A549 (cell line): ENCODE measurements around the gene HUNK. TPM values are rescaled to one million over a fixed set of nuclear protein-coding genes. Genes with fewer than 3 reads are reported as not detected.
"Not testable (repeated sequence)": the region's sequence is repeated elsewhere in the genome, so short reads cannot be mapped to it uniquely, and the experiment has no call there.

Source experiments
- ATAC-seq, 2 experiments: fragments of 200-7000 bp in 1 of 2; fragments of >200 bp in 1 of 2; cut with Nextera tagmentation in 1 of 2; cut with Tn5 transposase in 1 of 2; 3 replicates each; pipeline versions ENCODE4 v1.8.0 to v1.9.1; 2018 to 2020; ENCODE audit warnings: mild to moderate bottlenecking in 1 of 2, moderate library complexity in 1 of 2
- CTCF ChIA-PET: fragments of 300-600 bp; sonication (Branson Sonifier 250); formaldehyde crosslinking; extraction: SDS; loops from one replicate; lab custom pipeline; 2021; ENCODE audit warnings: antibody characterized with exemption, inconsistent platforms; lab: Yijun Ruan, JAX
- POLR2A ChIA-PET: fragments of 350-600 bp; formaldehyde crosslinking; extraction: SDS; loops from one replicate; lab custom pipeline; 2021; ENCODE audit warnings: antibody characterized with exemption, inconsistent platforms; lab: Yijun Ruan, JAX
- DNase-seq, 2 experiments: peaks; one replicate each; pipeline versions ENCODE4 v3.0.0 to v3.0.0-alpha.2; 2011 to 2016; ENCODE audit warnings: low read depth in 1 of 2, low spot score in 1 of 2
- FAIRE-seq: peaks from 2 replicates; lab custom pipeline; 2011; peaks lifted over from hg19 to GRCh38; lab: Jason Lieb, UNC
- H3K27ac ChIP-seq, 2 experiments: fragments of >200 bp; sonication (Bioruptor Twin); formaldehyde crosslinking; 3 replicates each; pipeline ENCODE4 v1.5.1; 2016 to 2017
- H3K4me1 ChIP-seq: fragments of >200 bp; sonication (Bioruptor Twin); formaldehyde crosslinking; 3 replicates; pipeline ENCODE4 v1.6.1; 2016
- H3K4me2 ChIP-seq: fragments of >200 bp; sonication (Bioruptor Twin); formaldehyde crosslinking; 3 replicates; pipeline ENCODE4 v1.6.1; 2016
- H3K4me3 ChIP-seq: fragments of >200 bp; sonication (Bioruptor Twin); formaldehyde crosslinking; 3 replicates; pipeline ENCODE4 v1.5.1; 2016
- H3K9me3 ChIP-seq: fragments of >200 bp; sonication (Bioruptor Twin); formaldehyde crosslinking; 3 replicates; pipeline ENCODE4 v1.6.1; 2016
- BCL3 ChIP-seq: fragments of >200 bp; sonication (Bioruptor Twin); formaldehyde crosslinking; IDR thresholded peaks from 3 replicates; pipeline ENCODE4 v1.6.1; 2016
- BHLHE40 ChIP-seq: IDR thresholded peaks from 2 replicates; pipeline ENCODE4 v1.6.1; 2012; ENCODE audit warnings: low read depth, low read length, inconsistent platforms
- EHF ChIP-seq: fragments of 250-450 bp; sonication (Bioruptor Pico); IDR thresholded peaks from 2 replicates; pipeline ENCODE4 v1.5.0; 2020; ENCODE audit warnings: mild to moderate bottlenecking
- EHMT2 ChIP-seq: fragments of 200-600 bp; sonication (generic); IDR thresholded peaks from 2 replicates; pipeline ENCODE4 v1.6.1; 2016; ENCODE audit warnings: antibody characterized with exemption, low read depth, mild to moderate bottlenecking, moderate library complexity
- FOSB ChIP-seq: fragments of 250-450 bp; sonication (Bioruptor Pico); IDR thresholded peaks from 2 replicates; pipeline ENCODE4 v1.5.0; 2020; ENCODE audit warnings: mild to moderate bottlenecking, moderate library complexity
- GATA3 ChIP-seq: IDR thresholded peaks from 2 replicates; pipeline ENCODE4 v1.6.1; 2012; ENCODE audit warnings: borderline replicate concordance
- HDAC2 ChIP-seq: fragments of 200-600 bp; sonication (generic); IDR thresholded peaks from 2 replicates; pipeline ENCODE4 v1.6.1; 2016
- HOXB13 ChIP-seq: fragments of 250-450 bp; sonication (Bioruptor Pico); IDR thresholded peaks from 2 replicates; pipeline ENCODE4 v1.5.0; 2020; ENCODE audit warnings: low read depth, mild to moderate bottlenecking, moderate library complexity
- JUNB ChIP-seq: fragments of >200 bp; sonication (Bioruptor Twin); formaldehyde crosslinking; IDR thresholded peaks from 2 replicates; pipeline ENCODE4 v1.6.1; 2016
- KDM1A ChIP-seq: fragments of 200-600 bp; sonication (generic); IDR thresholded peaks from 2 replicates; pipeline ENCODE4 v1.6.1; 2016; ENCODE audit warnings: low read depth, mild to moderate bottlenecking
- KDM5A ChIP-seq: fragments of 200-600 bp; sonication (generic); IDR thresholded peaks from 2 replicates; pipeline ENCODE4 v1.6.1; 2016; ENCODE audit warnings: antibody characterized with exemption, mild to moderate bottlenecking
- MAFK ChIP-seq: fragments of 450-650 bp; IDR thresholded peaks from 2 replicates; pipeline ENCODE4 v1.6.1; 2014; ENCODE audit not compliant: partially characterized antibody
- NFE2L2 ChIP-seq: fragments of 150-350 bp; conservative IDR thresholded peaks from 2 replicates; pipeline ENCODE4 v1.6.1; 2014; ENCODE audit warnings: low read length
- NR3C1 ChIP-seq: fragments of >200 bp; sonication (Bioruptor Twin); formaldehyde crosslinking; IDR thresholded peaks from 3 replicates; pipeline ENCODE4 v1.6.1; 2017
- PBX3 ChIP-seq: IDR thresholded peaks from 2 replicates; pipeline ENCODE4 v1.6.1; 2012
- PHF8 ChIP-seq: fragments of 200-600 bp; sonication (generic); IDR thresholded peaks from 2 replicates; pipeline ENCODE4 v1.6.1; 2016; ENCODE audit warnings: low read depth, mild to moderate bottlenecking, antibody characterized with exemption, moderate library complexity, borderline replicate concordance
- POLR2AphosphoS2 ChIP-seq: conservative IDR thresholded peaks from 2 replicates; pipeline ENCODE4 v1.6.1; 2012; ENCODE audit warnings: low read length, improper control_type of control experiment, inconsistent platforms
- RFX5 ChIP-seq: fragments of 450-650 bp; IDR thresholded peaks from 2 replicates; pipeline ENCODE4 v1.7.1; 2014; ENCODE audit warnings: antibody characterized with exemption, mild to moderate bottlenecking, moderate library complexity
- RNF2 ChIP-seq: fragments of 200-600 bp; sonication (generic); IDR thresholded peaks from 2 replicates; pipeline ENCODE4 v1.6.1; 2016; ENCODE audit warnings: low read depth, mild to moderate bottlenecking, antibody characterized with exemption, moderate library complexity, borderline replicate concordance
- SREBF2 ChIP-seq: fragments of 450-650 bp; IDR thresholded peaks from 2 replicates; pipeline ENCODE4 v1.6.1; 2014; ENCODE audit warnings: mild to moderate bottlenecking, moderate library complexity
- USF2 ChIP-seq: fragments of 450-650 bp; IDR thresholded peaks from 2 replicates; pipeline ENCODE4 v1.6.1; 2014; ENCODE audit warnings: antibody characterized with exemption
- ZFP36 ChIP-seq: fragments of 450-650 bp; IDR thresholded peaks from 2 replicates; pipeline ENCODE4 v1.6.1; 2014; ENCODE audit warnings: borderline replicate concordance; ENCODE audit not compliant: partially characterized antibody
- WGBS: methylation state at CpG from one replicate; pipeline ENCODE4 v1.1.6; 2017; ENCODE audit errors: missing lambda C conversion rate; 5-methylcytosine and 5-hydroxymethylcytosine counted together
- polyA plus RNA-seq, 4 experiments: library from polyadenylated mRNA; depleted of rRNA in 3 of 4; stranded (reverse); fragments of >200 nt; fragmentation: RNase III in 1 of 4; extraction: RNeasy Plus Mini Kit Qiagen cat#74134 plus additional on column Dnase treatment in 1 of 4; gene quantifications; 2 replicates in 3 of 4; 3 replicates in 1 of 4; pipeline ENCODE4 v1.2.3, GENCODE V29; 2011 to 2017
- TF ChIP-seq, protein P1 (sequence below): IDR thresholded peaks from 2 replicates; pipeline ENCODE4 v1.6.1; 2012

The HUNK gene
- polyA plus RNA-seq, 2 of the 4 experiments (the other 2 are of a cell fraction), result 0.44 to 0.52 TPM

DNA sequence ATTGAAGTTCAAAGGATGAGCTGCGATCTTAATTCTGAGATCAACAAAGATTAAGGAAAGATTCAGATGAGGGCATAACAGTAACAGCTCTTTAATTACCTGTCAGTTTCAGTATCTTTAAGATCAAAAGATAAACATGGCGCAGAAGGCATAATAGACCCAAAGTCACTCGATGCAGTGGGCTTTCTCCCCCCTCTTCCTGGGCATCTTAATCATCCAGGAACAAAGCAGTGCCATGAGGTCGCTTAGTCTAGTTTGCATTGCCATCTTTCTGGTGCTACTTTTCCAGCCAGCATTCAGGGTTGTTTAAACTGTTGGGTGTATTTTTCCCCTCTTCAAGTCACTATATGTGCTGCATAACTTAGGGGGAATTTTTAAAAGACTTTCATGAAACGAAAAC lies 72.3 kb downstream of the HUNK start:
- CTCF ChIA-PET, result no interaction called here
- DNase-seq, result no peak
- ATAC-seq, result no peak
- H3K9me3 ChIP-seq, result no peaks in the 10 kb centered on the region
- TF ChIP-seq EHMT2 (no peak), ZFP36 (no peak), JUNB (no peak), GATA3 (no peak)
- TF ChIP-seq, all 56 proteins: peak for 0
- FAIRE-seq, result no peak
- H3K4me1 ChIP-seq, result no peaks in the 10 kb centered on the region
- 46% methylated on average over 5 of the region's 5 CpGs for WGBS
- no peak overlapping the region for H3K27ac ChIP-seq
- H3K4me3 ChIP-seq, result no peak overlapping the region
- POLR2A ChIA-PET, result no interaction called here
- H3K4me2 ChIP-seq, result no peak overlapping the region

DNA sequence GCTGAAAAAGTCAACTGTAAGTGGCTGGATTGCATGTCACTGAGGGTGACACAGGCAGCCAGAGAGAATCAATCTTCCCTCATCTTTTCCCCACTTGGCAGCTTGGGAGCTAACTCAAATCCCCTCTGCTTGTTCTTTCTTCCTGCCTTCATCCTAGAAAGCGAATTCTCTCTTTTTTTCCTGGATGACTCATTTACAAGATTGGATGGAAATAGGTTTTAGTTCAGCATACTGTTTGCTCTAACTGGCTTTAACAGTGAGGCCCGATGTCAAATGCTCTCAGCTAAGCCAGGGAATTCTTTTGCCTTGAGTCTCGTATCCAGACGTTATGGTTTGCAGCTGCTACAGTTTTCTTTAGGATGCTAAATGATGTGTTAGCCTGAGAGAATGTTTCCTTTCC lies 72.7 kb downstream of the HUNK start:
- Histone ChIP-seq H3K9me3 (no peaks in the 10 kb centered on the region), H3K27ac (no peak overlapping the region), H3K4me1 (no peaks in the 10 kb centered on the region), H3K4me3 (no peak overlapping the region), H3K4me2 (no peak overlapping the region)
- no peak for TF ChIP-seq SREBF2
- TF ChIP-seq KDM5A, result no peak
- TF ChIP-seq USF2, result no peak
- no peak for TF ChIP-seq HOXB13 (CRISPR knock-in tag)
- no peak for TF ChIP-seq NR3C1
- no peak for TF ChIP-seq BCL3
- no peak for TF ChIP-seq JUNB
- no peak for TF ChIP-seq RNF2
- no peak for TF ChIP-seq PBX3
- TF ChIP-seq BHLHE40, result no peak
- TF ChIP-seq, protein P1, sequence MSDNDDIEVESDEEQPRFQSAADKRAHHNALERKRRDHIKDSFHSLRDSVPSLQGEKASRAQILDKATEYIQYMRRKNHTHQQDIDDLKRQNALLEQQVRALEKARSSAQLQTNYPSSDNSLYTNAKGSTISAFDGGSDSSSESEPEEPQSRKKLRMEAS, result no peak
- no peak for ATAC-seq
- FAIRE-seq, result no peak
- no peak for DNase-seq
- 40% methylated on average over 4 of the region's 4 CpGs for WGBS
- POLR2A ChIA-PET, result no interaction called here
- CTCF ChIA-PET, result no interaction called here

DNA sequence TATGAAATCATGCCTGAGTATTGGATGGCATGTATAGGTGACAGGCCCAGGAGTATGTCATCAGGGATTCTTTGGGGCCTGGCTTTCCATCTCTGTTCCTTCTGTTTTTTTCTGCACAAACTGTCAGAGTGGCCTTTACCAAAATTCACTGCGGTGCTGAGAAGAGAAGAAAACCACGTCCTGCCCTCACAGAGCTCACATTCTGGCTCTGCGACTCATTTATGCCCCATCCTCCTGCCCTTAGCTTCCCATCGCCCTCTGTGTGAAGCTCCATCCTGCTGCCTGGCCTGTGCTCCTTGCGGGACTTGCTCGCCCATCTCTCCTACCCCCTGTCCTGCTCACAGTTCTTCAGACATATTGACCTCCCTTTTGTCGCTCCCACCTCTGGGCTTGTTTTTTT lies 73.4 kb downstream of the HUNK start:
- CTCF ChIA-PET, result no interaction called here
- no peak for FAIRE-seq
- Histone ChIP-seq H3K4me1 (no peaks in the 10 kb centered on the region), H3K4me2 (no peak overlapping the region), H3K9me3 (no peaks in the 10 kb centered on the region), H3K27ac (no peak overlapping the region), H3K4me3 (no peak overlapping the region)
- no peak for DNase-seq
- no peak for ATAC-seq
- TF ChIP-seq NFE2L2, result no peak
- no peak for TF ChIP-seq KDM1A
- TF ChIP-seq, protein P1, result no peak
- TF ChIP-seq HDAC2, result no peak
- TF ChIP-seq PHF8, result no peak
- no peak for TF ChIP-seq EHF (CRISPR knock-in tag)
- no peak for TF ChIP-seq RFX5
- TF ChIP-seq GATA3, result no peak
- no peak for TF ChIP-seq KDM5A
- TF ChIP-seq MAFK, result no peak
- no peak for TF ChIP-seq FOSB (CRISPR knock-in tag)
- no peak for TF ChIP-seq POLR2AphosphoS2
- 81% methylated on average over 7 of the region's 7 CpGs for WGBS
- POLR2A ChIA-PET, result no interaction called here

DNA sequence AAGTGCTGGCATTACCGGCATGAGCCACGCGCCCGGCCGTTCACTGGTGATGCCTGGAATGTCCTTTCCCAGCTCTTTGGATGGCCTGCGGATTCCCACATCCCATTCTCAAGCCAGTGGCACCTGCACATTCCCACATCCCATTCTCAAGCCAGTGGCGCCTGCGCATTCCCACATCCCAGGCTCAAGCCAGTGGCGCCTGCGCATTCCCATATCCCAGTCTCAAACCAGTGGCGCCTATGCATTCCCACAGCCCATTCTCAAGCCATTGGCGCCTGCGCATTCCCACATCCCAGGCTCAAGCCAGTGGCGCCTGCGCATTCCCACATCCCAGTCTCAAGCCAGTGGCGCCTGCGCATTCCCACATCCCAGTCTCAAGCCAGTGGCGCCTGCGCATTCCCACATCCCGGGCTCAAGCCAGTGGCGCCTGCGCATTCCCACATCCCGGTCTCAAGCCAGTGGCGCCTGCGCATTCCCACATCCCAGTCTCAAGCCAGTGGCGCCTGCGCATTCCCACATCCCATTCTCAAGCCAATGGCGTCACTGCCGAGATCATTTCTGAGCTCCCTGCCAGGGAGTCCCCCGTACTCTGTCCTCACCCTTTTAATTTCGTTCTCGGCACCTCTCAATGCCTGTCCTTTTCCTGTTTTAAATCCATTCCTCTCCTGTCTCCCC lies 74.2 kb downstream of the HUNK start:
- 88% methylated on average over 17 of the region's 32 CpGs for WGBS
- H3K9me3 ChIP-seq, H3K4me1 ChIP-seq, FAIRE-seq, H3K4me2 ChIP-seq, DNase-seq, H3K4me3 ChIP-seq, H3K27ac ChIP-seq, ATAC-seq, POLR2A ChIA-PET, CTCF ChIA-PET: not testable (repeated sequence)
